Activated CD8-positive, alpha-beta memory T cell treated with anti-CD3 and anti-CD28 coated beads, Interleukin-2, amount 50 U/mL, for 4 hours (primary cell): Measurements from ENCODE around the gene MAP4K3.
"Not testable (repeated sequence)": the region's sequence is repeated elsewhere in the genome, so short reads cannot be mapped to it uniquely, and the experiment has no call there.

Experiments used
- DNase-seq: peaks from one replicate; pipeline ENCODE4 v3.0.0-alpha.2; 2020

Gene MAP4K3

DNA sequence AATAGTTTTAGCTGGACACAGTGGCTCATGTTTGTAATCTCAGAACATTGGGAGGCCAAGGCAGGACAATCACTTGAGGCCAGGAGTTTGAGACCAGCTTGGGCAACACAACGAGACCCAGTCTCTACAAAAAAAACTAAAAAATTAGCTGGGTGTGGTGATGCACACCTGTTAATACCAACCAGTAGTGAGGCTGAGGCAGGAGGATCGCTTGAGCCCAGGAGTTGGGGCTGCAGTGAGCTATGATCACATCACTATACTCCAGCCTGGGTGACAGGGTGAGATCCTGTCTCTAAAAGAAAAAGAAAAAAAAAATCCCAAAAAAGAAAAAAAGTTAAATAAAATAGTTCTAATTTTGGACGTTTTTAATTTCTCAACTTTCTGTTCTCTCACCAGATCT lies 68.7 kb downstream of the MAP4K3 start:
- DNase-seq: no peak

GRCh38 chr2:39362595-39362994 lies 74.5 kb downstream of the MAP4K3 start:
- DNase-seq: no peak

DNA sequence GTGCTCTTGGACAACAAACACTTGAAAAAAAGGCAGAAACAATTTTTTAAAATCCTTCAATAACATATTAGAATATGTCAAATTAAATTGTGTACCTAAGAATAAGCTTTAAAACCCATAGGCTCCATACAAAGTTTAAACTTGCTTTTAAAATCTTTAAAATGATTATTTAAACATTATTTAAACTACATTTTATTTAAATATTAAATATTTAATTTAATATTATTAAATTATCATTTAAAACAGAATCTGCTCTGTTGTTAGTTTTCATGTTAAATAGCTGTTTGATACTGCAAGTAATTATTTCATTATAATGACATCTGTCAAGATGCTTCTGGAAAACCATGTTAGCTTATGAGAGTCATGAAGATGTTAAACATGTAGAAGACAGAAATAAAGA lies 75.6 kb downstream of the MAP4K3 start:
- DNase-seq: no peak

GRCh38 chr2:39360342-39360741 lies 76.7 kb downstream of the MAP4K3 start:
- DNase-seq: not testable (repeated sequence)

DNA sequence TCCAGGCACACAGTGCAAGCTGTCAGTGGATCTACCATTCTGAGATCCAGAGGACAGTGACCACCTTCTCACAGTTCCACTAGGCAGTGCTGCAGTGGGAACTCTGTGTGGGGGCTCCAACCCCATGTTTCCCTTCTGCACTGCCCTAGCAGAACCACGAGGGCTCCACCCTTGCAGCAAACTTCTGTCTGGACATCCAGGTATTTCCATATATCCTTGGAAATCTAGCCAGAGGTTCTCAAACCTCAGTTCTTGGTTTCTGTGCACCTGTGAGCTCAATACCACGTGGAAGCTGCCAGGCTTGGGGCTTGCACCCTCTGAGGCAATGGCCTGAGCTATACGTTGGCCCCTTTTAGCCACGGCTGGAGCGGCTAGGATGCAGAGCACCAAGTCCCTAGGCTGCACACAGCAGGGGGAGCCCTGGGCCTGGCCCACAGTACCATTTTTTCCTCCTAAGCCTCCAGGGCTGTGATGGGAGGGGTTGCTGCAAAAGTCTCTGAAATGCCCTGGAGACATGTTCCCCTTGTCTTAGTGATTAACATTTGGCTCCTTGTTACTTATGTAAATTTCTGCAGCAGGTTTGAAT lies 77.5 kb downstream of the MAP4K3 start:
- no peak for DNase-seq

DNA sequence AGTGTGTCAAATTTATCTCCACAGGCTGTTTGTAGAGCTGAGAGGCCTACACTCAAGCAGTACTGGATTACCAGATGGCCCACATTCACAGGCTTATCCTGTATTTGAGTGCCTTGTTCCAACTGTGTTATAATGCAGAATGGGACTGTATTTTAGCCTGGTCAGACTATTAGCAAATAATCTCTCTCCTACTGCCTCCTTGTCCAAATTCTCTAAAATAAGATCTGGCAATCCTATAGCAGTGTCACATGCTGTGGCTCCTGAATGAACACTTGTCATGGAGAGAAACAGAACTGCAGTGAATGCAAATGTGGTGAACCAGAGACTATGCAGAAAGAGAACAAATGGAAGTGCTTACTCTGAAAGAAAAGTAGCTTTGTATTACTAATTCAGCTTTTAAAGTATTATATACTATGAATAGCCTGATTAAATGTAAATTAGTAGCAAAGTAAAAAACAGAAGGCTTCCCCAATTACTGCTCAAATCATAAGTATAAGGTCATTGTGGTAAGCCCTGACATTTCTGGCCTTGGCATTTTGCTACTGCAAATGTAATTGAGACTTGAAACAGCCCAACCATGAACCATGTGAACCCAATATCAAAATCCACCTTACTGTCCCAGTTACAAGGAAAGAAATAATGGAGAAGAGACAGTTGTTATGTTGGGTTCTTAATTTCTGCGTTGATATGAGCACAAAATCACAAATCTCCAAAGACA lies 80.0 kb downstream of the MAP4K3 start:
- no peak for DNase-seq

DNA sequence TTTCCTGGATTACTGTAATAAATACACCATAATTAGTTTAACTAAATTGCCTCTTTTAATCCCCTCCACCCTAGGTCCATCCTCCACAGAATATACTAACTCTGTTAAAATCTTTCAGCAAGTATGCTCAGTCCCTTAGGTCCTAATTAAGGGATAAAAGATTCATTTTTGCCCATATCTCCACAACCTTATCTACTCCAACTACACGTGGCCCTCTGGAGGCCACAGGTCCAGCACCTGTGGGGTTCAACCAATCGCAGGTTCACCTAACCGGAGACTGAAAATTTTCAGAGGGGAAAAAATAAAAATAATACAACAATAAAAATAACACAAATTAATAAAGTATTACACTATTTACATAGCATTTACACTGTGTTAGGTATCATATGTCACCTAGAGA lies 86.4 kb downstream of the MAP4K3 start:
- DNase-seq: no peak

- no peak for DNase-seq
These were observed 98.6 kb downstream of the MAP4K3 start for GRCh38 chr2:39338502-39338901.

DNA sequence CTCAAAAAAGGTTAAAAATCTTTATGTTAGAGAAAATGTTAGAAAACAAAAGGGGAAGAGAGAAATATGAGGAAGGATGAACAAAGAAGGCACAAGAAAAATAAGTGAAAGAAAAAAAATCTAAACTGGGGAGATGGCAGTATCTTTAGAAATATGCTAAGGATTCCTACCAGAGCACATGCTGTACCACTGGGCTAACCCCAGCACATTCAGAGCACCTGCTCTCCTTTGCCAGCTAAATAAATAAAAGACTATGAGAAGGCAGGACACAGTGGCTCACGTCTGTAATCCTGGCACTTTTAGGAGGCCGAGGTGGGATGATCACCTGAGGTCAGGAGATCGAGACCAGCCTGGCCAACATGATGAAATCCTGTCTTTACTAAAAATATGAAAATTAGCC lies 101.2 kb downstream of the MAP4K3 start:
- no peak for DNase-seq

GRCh38 chr2:39334978-39335377 lies 102.1 kb downstream of the MAP4K3 start:
- DNase-seq: no peak

GRCh38 chr2:39334529-39334928 lies 102.6 kb downstream of the MAP4K3 start:
- no peak for DNase-seq

DNA sequence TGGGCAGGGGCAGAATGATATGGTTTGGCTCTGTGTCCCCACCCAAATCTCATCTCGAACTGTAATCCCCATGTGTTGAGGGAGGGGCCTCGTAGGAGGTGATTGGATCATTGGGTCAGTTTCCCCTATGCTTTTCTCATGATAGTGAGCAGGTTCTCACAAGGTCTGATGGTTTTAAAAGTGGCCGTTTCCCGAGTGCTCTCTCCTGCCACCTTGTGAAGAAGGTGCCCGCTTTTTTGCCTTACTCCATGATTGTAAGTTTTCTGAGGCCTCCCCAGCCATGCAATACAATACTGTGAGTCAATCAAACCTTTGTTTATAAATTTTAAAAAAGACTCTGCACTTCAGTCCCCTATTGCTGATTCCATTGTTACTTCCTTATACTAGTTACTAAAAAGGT lies 110.4 kb downstream of the MAP4K3 start:
- no peak for DNase-seq

DNA sequence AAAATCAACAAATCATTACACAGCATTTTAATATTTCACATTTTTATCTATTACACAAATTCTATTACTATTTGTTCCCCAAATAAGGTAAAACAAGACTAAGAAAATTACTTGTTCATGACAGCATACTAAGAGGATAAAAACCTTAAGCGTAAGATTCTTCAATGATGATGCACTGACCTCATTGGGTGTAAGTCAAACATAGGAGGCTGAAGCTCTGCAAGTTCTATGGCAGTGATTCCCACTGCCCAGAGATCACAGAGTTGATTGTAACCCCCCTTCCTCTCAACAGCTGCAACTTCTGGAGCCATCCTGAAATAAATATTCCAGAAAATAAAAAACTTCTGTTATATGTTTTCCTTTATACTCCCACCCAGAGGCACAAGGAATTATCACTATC lies 111.1 kb downstream of the MAP4K3 start:
- no peak for DNase-seq

DNA sequence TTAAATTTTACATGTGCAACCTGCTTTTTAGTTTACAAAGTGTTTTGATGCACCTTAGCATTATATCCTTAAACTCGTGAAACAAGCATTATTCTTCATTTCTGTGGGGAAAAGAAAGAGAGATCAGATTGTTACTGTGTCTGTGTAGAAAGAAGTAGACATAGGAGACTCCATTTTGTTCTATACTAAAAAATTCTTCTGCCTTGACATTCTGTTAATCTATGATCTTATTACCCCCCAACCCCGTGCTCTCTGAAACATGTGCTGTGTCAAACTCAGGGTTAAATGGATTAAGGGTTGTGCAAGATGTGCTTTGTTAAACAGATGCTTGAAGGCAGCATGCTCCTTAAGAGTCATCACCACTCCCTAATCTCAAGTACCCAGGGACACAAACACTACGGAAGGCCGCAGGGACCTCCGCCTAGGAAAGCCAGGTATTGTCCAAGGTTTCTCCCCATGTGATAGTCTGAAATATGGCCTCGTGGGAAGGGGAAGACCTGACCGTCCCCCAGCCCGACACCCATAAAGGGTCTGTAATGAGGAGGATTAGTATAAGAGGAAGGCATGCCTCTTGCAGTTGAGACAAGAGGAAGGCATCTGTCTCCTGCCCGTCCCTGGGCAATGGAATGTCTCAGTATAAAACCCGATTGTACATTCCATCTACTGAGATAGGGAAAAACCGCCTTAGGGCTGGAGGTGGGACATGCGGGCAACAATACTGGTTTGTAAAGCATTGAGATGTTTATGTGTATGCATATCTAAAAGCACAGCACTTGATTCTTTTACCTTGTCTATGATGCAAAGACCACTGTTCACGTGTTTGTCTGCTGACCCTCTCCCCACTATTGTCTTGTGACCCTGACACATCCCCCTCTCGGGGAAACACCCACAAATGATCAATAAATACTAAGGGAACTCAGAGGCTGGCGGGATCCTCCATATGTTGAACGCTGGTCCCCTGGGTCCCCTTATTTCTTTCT lies 115.7 kb downstream of the MAP4K3 start:
- DNase-seq: not testable (repeated sequence)

DNA sequence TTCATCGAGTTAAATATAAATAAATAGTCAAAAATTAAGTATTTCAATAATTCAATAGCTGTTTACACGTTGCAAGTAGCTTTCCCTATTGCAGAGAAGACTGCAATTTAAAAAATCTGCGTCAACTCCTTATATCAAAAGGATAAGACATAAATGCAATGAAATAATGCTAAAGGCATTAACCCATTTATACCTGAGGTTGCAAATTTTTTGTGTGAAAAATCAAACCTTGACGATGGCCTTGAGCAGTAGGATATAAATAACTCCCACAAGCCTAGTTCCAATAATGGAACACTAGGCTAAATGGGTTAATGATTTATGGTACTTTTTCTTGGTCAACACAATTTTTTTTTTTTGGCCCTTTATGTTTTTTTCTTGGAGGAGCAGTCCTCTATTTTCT lies 116.9 kb downstream of the MAP4K3 start:
- no peak for DNase-seq

DNA sequence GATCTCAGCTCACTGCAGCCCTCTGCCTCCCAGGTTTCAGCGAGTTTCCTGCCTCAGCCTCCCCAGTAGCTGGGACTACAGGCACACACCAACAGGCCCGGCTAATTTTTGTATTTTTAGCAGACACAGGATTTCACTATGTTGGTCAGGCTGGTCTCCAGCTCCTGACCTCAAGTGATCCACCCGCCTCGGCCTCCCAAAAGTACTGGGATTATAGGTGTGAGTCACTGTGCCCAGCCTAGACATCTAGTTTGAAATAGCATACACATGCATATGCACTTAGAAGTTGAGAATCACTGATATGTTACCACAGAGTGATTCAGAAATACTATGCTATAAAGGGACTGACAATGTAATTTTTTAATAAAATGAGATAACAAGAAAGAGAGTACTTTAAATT lies 123.5 kb downstream of the MAP4K3 start:
- DNase-seq: no peak

- DNase-seq: no peak
These were observed 125.6 kb downstream of the MAP4K3 start for GRCh38 chr2:39311469-39311868.

DNA sequence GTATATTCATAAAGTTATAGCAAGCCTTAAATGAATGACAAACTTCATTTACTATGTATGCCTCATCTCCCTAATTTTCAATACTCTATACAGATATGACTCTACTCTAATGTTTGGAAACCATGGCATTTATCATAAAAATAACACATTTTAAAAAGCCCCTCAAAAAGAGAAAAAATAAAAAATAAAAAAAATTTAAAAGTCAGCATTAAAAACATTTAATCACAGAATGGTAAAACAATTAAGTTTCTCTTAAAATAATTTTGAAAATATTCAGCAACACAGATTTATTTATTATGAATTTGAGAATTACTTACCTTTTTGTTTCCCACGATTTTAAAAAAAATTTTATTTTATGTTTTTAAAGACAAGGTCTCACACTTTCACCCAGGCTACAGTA lies 128.3 kb downstream of the MAP4K3 start:
- no peak for DNase-seq

GRCh38 chr2:39306626-39307025 lies 130.5 kb downstream of the MAP4K3 start:
- DNase-seq: no peak

- DNase-seq: no peak
These were observed 132.4 kb downstream of the MAP4K3 start for GRCh38 chr2:39304729-39305128.

DNA sequence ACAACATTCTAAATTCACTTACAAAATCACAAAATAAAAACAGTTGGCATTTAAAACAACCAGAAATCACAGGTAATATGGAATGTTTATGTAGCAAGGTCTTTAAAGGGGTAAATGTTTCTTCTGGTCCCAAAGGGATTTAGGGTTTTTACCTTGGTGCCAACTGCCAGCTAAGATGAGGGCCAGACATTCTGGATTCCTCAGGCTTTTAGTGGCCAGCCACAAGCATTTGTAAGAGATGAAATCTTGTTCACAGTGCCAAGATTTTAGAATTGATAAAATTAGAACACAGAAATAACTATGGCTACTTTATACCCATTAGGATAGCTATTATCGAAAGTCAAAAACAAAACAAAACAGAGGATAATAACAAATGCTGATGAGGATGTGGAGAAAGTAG lies 132.9 kb downstream of the MAP4K3 start:
- DNase-seq: no peak

- DNase-seq: no peak
These were observed 135.7 kb downstream of the MAP4K3 start for GRCh38 chr2:39301352-39301751.

DNA sequence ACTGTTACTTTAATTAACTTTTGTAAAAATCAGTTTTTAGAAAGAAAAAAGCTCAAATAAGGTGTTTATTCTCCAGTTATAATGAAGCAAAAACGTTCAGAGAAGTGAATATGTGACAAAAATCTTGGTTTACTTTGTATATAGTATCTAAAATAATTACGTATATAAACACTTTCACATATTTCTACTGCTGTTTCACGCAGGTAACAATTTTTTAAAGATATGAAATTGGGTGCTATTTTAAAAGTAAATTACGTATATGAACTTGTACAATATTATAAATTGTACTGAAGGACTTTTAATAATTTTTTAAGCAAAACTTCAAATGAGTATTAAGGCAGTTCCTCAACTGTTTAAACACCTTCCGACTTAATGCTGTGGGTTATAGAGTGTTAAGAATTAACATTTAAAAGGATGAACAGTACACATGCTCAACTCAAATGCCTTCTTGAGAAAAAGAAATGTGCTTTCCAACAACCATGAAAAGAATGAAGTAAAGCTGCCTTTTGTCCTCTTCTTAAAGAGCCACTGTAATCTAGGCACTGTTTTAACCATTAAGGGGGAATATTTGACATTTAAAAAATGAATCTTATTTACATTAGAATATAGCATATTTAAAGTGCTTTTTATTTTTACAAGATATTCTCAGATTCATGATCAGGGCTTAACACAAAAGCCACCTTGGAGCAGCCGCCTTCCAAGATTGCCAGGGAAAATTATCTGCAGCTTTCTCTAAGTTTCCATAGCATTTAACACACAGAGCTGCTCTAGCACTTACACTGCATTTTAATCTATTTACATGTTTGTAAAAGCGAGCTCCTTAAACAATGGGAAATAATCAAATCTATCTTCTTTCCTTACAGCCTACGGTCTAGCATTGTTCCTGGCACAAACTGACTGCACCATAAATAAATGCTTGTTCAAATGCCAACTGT lies 136.8 kb downstream of the MAP4K3 start:
- no peak for DNase-seq
